GM12873 (cell line): ENCODE results near the gene IKBKG.

Experiments
- CTCF ChIP-seq: IDR thresholded peaks from 2 replicates; pipeline ENCODE4 v1.5.1; 2012; ENCODE audit warnings: low read depth, mild to moderate bottlenecking, moderate library complexity, low read length, control low read depth; ENCODE audit not compliant: insufficient read depth; ENCODE audit errors: missing control alignments

IKBKG gene

GRCh38 chrX:154516656-154517100 lies 30.7 kb upstream of the IKBKG start:
- TF ChIP-seq CTCF = no peak

DNA sequence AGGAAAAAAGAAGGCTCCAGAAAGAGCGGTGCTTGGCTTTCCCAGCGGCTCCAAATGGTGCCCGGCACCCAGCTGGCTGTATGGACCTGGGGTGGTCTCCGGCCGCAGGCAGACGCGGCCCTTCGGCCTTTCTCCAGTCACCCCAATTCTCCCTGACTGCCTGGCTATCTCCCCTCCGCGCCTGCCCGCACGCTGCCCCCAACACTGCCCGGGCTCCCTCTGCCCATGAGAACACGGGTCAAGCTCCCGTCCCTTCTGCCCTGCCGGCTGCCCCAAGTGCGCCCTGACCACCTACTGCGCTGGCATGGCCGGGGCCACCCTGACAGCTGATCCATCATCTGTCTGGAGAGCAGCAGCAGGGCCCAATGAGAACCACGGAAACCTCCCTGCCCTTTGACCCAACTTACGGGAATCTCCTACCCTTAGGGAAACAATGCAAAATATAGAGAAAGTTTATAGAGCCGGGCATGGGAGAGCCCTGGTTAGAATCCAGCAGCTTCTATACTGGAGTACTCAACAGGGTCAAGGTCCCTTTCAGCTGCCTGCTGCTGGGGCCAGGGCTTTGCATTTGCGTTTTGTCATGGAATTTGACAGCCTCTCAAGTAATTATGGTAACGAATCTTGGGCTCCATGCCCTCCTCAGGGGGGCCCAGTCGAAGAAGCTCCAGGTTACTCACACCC lies 30.2 kb upstream of the IKBKG start:
- TF ChIP-seq CTCF = no peak

DNA sequence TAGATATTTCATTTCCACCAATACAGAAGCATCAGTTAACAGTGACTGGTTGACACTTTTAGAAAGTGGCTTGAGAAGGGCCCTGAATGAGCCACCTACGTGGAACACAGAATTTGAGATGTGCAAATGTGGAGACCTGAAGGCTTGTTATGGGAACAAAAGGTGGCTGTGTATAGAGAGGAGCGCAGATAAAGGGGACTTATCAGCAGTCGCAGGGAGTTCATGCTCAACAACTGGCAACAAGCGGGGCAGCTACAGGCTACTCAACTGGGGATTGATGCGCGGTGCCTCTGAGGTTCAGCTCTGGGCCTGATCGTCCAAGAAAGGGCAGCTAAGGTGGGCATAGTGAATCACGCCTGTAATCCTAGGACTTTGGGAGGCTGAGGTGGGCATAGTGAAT lies 28.0 kb upstream of the IKBKG start:
- no peak for TF ChIP-seq CTCF

DNA sequence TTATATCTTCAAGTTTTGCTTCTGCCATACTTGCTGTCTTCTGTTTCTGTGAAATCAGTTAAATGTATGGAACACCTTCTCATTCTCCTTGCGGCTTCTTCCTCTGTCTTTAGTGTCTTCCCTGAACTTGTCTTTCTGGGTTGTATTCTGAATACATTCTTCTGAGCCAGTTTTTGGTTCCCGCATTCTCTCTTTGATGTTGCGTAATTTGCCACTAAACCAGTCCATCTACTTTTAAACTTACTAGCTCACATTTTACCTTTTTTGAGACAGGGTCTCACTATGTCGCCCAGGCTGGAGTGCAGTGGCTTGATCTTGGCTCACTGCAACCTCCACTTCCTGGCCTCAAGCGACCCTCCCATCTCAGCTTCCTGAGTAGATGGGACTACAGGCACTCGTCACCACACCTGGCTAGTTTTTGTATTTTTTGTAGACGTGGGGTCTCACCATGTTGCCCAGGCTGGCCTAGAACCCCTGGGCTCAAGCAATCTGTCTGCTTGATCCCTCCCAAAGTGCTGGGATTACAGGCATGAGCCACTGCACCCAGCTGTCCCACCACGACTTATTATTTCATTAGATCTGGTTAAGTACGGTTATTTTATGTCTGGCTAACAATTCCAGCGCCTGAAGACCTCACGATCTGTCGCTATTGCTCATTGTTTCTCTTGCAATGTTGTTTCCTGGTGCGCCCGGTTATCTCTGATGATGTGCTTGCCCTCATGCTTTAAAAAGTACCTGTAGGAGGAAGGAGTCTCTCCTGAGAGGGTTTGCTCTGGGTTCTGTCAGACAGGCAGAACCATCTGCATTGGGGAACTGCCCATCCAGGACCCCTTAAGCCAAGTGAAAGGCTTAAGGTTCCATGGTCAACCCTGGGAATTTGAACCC lies 21.6 kb upstream of the IKBKG start:
- no peak for TF ChIP-seq CTCF

DNA sequence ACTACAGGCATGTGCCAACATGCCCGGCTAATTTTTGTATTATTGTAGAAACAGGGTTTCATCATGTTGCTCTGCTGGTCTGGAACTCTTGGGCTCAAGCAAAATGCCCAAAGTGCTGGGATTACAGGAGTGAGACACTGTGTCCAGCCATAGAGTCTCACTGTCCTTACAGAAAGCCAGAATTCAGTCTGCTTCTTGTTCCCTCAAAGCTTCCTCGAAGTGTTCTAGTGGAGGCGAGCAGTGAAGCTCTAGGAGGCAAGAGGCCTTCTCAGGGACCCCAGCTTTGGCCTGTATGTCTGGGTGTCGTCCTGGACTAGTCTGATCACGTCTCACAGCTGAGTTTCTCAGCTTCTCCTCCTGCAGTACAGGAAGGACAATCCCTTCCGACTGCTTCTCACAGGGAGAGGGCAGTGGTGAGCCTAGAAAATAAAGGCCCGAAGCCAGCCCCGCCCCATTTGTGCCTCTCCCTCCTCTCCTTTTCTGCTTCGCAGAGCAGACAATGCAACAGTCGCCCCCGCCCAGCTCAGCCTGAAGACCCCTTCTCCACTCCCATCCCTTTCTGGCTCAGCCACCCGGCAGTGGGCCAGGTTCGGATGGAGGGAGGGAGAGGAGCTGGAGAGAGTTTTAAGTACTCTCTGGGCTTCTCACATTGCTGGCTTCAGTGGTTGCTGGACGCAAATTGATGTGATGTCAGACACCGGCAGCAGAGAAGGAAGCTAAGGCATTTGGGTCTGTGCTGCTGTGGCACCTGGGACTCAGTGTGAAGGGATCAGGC lies 20.3 kb upstream of the IKBKG start:
- peak; percentile 65 for TF ChIP-seq CTCF

DNA sequence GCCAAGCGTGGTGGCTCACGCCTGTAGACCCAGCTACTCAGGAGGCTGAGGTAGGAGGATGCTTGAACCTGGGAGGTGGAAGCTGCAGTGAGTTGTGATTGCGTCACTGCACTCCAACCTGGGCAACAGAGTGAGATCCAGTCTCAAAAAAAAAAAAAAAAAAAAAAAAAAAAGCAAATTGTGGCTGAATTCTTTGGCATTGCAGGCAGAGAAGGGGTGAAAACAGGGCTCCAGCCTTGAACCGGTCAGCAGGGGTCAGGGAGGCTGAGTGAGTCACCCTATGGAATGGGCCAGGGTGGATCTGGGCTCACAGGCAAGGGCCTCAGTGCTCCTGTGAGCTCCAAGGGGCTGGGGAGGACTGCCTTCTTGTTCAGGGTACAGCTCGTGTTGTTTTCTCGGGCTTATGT lies 18.2 kb upstream of the IKBKG start:
- TF ChIP-seq CTCF = no peak

GRCh38 chrX:154530286-154530685 lies 17.1 kb upstream of the IKBKG start:
- no peak for TF ChIP-seq CTCF
